Hepatocyte (in vitro differentiated cells): ENCODE data around the gene CEP128.

Source experiments
- EZH2 ChIP-seq: fragments of 200-600 bp; sonication (generic); IDR thresholded peaks from 2 replicates; pipeline ENCODE4 v1.6.1; 2016; ENCODE audit warnings: antibody characterized with exemption, mild to moderate bottlenecking, borderline replicate concordance
- EZH2phosphoT487 ChIP-seq: fragments of 200-600 bp; sonication (generic); IDR thresholded peaks from one replicate; pipeline ENCODE4 v1.6.1; 2018; ENCODE audit warnings: antibody characterized with exemption, mild to moderate bottlenecking, low read depth, moderate library complexity; ENCODE audit not compliant: unreplicated experiment, severe bottlenecking
- TF ChIP-seq, protein P1 (sequence below): fragments of 200-600 bp; sonication (generic); IDR thresholded peaks from 2 replicates; pipeline ENCODE4 v1.5.1; 2016; ENCODE audit warnings: antibody characterized with exemption, mild to moderate bottlenecking; ENCODE audit not compliant: poor library complexity

DNA sequence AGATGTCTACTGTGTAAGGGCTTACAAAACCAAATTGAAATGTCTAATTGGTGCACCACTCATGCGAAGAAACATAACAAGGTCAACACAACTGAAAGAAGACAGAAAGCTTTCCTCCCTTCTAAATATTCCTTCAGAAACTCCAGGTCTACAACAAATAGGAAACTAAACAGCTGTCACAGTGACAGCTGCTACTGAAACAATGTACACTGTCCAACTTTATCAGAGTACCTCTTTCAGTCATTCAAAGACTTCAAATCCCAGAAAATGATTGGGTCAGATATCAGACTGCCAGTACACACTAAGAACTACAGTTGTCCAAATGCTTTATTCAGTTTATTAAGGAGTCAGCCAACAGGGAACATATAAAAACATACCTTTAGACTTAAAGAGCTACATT, 35.2 kb downstream of the CEP128 start:
- TF ChIP-seq, protein P1, sequence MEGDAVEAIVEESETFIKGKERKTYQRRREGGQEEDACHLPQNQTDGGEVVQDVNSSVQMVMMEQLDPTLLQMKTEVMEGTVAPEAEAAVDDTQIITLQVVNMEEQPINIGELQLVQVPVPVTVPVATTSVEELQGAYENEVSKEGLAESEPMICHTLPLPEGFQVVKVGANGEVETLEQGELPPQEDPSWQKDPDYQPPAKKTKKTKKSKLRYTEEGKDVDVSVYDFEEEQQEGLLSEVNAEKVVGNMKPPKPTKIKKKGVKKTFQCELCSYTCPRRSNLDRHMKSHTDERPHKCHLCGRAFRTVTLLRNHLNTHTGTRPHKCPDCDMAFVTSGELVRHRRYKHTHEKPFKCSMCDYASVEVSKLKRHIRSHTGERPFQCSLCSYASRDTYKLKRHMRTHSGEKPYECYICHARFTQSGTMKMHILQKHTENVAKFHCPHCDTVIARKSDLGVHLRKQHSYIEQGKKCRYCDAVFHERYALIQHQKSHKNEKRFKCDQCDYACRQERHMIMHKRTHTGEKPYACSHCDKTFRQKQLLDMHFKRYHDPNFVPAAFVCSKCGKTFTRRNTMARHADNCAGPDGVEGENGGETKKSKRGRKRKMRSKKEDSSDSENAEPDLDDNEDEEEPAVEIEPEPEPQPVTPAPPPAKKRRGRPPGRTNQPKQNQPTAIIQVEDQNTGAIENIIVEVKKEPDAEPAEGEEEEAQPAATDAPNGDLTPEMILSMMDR: no peak
- no peak for TF ChIP-seq EZH2
- no peak for TF ChIP-seq EZH2phosphoT487
